ENCODE results near the gene IRAK2. TPM values are rescaled to one million over a fixed set of nuclear protein-coding genes. Genes with fewer than 3 reads are reported as not detected.
A peak's percentile ranks its signal among the peaks of the same experiment; 100 is the strongest.

IRAK2 gene
- total RNA-seq, 1 donor from 2014 or later: 1.4 TPM

DNA sequence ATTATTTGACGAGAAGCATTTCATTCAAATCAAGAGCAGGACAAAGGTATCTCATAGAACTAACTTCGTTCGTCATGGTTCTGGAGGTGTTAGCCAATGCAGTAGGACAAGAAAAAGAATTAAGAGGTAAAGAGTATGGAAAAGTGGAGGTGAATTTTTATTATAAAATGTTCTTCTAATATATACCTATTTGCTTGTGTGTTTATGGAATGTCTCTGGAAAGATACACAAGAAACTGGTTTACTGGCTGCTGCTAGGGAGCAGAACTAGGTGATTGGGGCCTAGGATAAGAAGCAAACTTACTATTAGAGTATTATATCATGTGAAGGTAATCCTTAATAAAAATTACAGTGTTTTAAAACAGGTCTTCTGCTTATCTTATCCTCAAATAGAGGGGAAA, 52.6 kb downstream of the IRAK2 start:
- no peak for DNase-seq (ENCODE audit: extremely low spot score, unreplicated experiment)
- no peak overlapping the region for H3K27ac Mint-ChIP-seq
- H3K36me3 Mint-ChIP-seq: no peaks in the 10 kb centered on the region
- no peaks in the 10 kb centered on the region for H3K27me3 Mint-ChIP-seq
- H3K4me3 Mint-ChIP-seq: no peak overlapping the region
- TF ChIP-seq, protein P1, sequence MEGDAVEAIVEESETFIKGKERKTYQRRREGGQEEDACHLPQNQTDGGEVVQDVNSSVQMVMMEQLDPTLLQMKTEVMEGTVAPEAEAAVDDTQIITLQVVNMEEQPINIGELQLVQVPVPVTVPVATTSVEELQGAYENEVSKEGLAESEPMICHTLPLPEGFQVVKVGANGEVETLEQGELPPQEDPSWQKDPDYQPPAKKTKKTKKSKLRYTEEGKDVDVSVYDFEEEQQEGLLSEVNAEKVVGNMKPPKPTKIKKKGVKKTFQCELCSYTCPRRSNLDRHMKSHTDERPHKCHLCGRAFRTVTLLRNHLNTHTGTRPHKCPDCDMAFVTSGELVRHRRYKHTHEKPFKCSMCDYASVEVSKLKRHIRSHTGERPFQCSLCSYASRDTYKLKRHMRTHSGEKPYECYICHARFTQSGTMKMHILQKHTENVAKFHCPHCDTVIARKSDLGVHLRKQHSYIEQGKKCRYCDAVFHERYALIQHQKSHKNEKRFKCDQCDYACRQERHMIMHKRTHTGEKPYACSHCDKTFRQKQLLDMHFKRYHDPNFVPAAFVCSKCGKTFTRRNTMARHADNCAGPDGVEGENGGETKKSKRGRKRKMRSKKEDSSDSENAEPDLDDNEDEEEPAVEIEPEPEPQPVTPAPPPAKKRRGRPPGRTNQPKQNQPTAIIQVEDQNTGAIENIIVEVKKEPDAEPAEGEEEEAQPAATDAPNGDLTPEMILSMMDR (conservative IDR thresholded peaks at IDR 0.05): no peak
- H3K4me1 Mint-ChIP-seq (ENCODE audit: unreplicated experiment): peaks cover 8% of the 10 kb centered on the region
- H3K9me3 Mint-ChIP-seq: no peaks in the 10 kb centered on the region

DNA sequence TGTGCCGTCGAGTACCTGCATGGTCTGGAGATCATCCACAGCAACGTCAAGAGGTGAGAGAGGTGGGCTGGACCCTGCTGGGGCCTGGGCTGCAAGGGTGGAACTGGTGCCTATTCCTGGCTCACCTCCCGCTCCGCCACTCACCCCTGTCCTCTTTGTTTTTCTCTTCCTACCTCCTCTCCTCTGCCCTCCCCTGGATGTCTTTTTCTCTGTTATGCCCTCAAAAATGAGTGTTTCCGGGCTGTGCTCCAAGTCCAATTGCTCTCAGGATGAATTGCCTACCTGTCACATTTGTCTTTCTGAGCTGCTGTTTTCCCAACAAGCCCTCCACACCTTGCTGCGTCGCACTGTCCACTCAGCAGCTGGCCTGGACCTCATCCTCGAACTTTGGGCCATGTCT, 55.0 kb downstream of the IRAK2 start:
- Mint-ChIP-seq H3K4me3 (no peak overlapping the region), H3K9me3 (no peaks in the 10 kb centered on the region), H3K27me3 (no peaks in the 10 kb centered on the region), H3K36me3 (peaks cover 3% of the 10 kb centered on the region), H3K27ac (peak overlapping the region; percentile 17), H3K4me1 (ENCODE audit: unreplicated experiment) (peaks cover 11% of the 10 kb centered on the region)
- no peak for DNase-seq (ENCODE audit: extremely low spot score, unreplicated experiment)
- TF ChIP-seq, protein P1 (conservative IDR thresholded peaks at IDR 0.05): no peak

DNA sequence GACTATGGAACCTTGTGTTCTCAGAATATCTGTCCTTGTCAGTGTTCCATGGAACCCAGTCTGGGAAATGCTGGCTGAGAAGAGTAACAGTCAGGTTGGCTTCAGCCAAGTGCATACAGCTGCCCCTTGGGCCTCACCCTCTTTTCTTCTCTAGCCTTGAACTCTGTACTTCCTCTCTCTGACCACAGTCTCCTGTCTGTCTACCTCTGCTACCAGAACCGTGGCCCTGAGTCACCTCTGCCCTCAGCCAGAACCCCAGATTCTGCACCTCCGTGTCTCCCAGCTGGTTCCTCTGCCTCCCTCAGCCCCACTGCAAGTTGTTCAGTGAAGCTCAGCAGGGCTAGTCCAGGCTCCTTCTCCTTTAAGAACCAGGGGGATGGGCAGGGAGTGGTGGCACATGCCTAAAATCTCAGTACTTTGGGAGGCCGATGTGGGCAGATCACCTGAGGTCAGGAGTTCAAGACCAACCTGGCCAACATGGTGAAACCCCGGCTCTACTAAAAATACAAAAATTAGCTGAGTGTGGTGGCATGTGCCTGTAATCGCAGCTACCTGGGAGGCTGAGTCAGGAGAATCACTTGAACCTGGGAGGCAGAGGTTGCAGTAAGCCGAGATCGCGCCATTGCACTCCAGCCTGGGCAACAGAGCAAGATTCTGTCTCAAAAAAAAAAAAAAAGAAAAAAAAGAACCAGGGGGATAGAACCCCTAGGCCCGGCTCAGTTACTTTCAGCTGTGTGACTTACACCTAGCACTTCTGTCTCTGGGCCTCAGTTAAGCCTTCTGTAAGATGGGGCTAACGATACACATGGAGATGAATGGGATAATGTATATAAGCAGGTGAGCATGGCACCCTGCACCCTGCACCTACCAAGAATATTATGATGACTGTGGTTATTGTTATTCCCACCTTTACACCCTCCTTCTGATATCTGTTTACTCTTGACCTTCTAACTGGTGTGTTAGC, 59.2 kb downstream of the IRAK2 start:
- no peak for DNase-seq (ENCODE audit: extremely low spot score, unreplicated experiment)
- Mint-ChIP-seq H3K9me3 (no peaks in the 10 kb centered on the region), H3K36me3 (peaks cover 4% of the 10 kb centered on the region), H3K4me1 (ENCODE audit: unreplicated experiment) (peaks cover 17% of the 10 kb centered on the region), H3K4me3 (no peak overlapping the region), H3K27ac (no peak overlapping the region), H3K27me3 (no peaks in the 10 kb centered on the region)
- TF ChIP-seq, protein P1 (conservative IDR thresholded peaks at IDR 0.05): no peak

DNA sequence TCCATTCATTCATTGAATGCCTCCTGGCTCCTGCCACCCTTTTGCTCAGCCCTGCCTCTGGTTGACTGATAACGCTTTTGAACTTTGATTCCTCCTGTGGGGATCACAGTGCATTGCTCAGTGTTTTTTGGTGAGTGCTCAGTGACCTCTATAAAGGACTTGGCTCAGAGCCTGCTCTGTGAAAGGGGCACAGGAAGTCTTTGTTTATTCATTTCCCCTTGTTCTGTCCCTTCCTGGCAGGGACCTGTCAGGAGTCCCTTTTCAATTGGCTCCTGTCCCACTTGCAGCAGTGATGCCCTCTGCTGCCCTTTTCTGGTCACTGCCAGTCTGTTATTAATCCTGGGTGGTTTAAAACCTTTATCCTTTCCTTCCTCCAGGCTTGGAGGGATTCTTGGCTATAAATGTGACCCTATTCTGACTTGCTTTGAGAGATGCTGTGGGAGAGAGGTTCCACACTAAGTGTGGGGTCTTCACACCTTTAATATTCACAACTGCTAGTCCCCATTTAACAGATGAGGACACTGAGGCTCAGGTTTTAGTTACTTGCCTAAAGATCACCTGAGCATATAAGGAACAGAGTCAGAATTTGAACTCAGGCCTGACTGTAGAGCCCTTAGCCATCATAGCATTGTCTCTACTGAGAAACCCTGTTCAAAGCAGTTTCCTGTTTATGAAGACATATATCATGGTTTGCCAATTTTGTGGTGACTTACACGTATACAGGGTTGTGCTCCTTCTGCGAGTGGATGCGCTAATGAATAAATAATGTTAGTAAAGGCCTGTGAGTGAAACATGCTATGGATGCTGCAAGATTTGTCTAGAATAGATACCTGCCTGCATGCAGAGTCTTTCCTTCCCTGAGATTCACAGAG, 60.3 kb downstream of the IRAK2 start:
- DNase-seq (ENCODE audit: extremely low spot score, unreplicated experiment): no peak
- H3K4me3 Mint-ChIP-seq: peak overlapping the region; percentile 37
- peaks cover 4% of the 10 kb centered on the region for H3K36me3 Mint-ChIP-seq
- TF ChIP-seq, protein P1 (conservative IDR thresholded peaks at IDR 0.05): peak; percentile 78
- peaks cover 12% of the 10 kb centered on the region for H3K4me1 Mint-ChIP-seq (ENCODE audit: unreplicated experiment)
- no peaks in the 10 kb centered on the region for H3K27me3 Mint-ChIP-seq
- H3K9me3 Mint-ChIP-seq: no peaks in the 10 kb centered on the region
- H3K27ac Mint-ChIP-seq: peak overlapping the region; percentile 57

DNA sequence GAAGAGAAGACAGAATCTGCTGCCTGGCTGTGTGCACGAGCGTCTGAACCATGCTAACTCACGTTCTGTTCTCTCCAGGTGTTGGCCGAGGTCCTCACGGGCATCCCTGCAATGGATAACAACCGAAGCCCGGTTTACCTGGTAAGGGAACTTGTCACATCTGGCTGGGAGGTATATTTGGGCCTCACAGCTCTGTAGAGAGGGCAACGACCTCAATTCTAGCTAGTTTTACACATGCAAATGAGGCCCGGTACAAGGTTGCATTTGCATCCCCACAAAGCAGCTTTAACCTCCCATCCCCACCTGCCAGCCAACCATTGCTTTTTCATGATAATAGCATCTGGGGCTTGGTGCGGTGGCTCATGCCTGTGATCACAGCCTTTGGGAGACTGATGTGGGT, 61.6 kb downstream of the IRAK2 start:
- H3K4me1 Mint-ChIP-seq (ENCODE audit: unreplicated experiment): peaks cover 10% of the 10 kb centered on the region
- no peaks in the 10 kb centered on the region for H3K27me3 Mint-ChIP-seq
- no peak overlapping the region for H3K27ac Mint-ChIP-seq
- peaks cover 4% of the 10 kb centered on the region for H3K36me3 Mint-ChIP-seq
- no peak overlapping the region for H3K4me3 Mint-ChIP-seq
- H3K9me3 Mint-ChIP-seq: no peaks in the 10 kb centered on the region
- DNase-seq (ENCODE audit: extremely low spot score, unreplicated experiment): no peak
- TF ChIP-seq, protein P1 (conservative IDR thresholded peaks at IDR 0.05): no peak
